NCI-H1930 (cell line): ENCODE data around the gene DSC3.
"Not testable (repeated sequence)": the region's sequence is repeated elsewhere in the genome, so short reads cannot be mapped to it uniquely, and the experiment has no call there.

Source experiments
- DNase-seq, 2 experiments: peaks; one replicate each; lab custom pipeline; 2025; lab: John Stamatoyannopoulos, UW

The DSC3 gene

DNA sequence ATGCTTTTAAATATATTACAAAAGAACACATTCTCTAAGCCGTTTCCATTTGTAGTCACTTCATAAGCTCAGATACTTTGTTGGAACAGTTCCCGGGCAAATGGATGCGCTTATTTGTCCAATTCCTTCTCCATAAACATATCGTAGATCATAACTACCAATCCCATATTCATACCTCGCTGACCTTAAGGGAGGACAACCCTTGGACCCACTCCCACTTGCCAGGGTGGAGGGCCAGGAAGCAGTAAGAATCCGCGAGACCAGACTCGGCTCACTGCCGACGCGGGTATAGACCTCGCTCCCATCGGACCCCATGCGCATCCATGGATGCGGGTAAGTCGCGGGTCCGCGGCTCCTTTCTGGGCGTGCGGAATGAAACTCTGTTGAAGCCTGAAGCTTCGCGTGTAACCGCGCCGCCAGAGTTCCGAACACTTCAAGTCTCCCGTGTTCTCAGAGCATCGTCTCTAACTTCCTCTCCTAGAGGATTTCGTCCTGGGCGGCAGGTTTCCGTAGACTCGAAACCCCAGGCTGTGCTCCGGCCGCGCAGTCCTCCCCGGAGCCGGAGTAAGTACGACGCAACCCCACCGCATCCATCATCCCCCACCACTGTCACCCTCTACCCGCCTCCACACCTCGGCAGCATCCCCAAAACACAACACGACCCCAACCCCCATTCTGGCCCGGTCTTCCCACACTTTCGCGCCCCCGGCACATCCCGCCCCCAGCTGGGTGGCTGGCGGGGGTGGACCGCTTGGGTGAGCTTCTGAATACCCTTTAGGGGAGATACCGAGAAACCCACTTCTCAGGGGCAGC lies 1.1 kb downstream of the DSC3 start:
- DNase-seq: no peak

DNA sequence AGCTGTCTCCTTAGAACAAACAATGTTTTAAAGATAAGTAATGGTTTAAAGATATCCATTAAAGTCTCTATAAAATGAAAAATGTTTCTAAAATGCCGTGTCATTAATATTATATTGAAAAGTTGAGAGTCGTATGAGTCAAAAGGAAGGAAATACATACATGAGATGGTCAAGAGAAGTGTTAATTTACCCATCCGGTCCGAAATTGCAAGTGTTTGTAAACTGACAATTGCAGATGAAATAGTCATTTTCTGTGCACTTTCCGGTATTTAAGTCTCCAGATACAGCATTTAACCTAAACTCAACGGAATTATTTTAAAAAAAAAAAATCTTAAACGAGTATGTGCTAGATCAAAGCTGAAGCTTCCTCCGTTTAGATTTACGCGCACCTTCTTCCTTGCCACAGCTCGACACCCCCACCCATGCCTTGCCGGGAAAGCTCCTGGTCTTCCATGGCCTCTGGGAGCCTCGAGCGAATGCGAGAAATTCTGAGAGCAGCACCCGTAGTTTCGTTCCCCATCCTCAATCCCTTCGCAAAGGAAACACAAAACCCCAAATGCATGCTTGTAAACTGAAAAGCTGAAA lies 1.8 kb downstream of the DSC3 start:
- DNase-seq: no peak

GRCh38 chr18:31039426-31039825 lies 3.1 kb downstream of the DSC3 start:
- DNase-seq: no peak

- DNase-seq: not testable (repeated sequence)
Measured at GRCh38 chr18:31037686-31038085, 4.9 kb downstream of the DSC3 start.

GRCh38 chr18:31034541-31034940 lies 8.0 kb downstream of the DSC3 start:
- DNase-seq: no peak

DNA sequence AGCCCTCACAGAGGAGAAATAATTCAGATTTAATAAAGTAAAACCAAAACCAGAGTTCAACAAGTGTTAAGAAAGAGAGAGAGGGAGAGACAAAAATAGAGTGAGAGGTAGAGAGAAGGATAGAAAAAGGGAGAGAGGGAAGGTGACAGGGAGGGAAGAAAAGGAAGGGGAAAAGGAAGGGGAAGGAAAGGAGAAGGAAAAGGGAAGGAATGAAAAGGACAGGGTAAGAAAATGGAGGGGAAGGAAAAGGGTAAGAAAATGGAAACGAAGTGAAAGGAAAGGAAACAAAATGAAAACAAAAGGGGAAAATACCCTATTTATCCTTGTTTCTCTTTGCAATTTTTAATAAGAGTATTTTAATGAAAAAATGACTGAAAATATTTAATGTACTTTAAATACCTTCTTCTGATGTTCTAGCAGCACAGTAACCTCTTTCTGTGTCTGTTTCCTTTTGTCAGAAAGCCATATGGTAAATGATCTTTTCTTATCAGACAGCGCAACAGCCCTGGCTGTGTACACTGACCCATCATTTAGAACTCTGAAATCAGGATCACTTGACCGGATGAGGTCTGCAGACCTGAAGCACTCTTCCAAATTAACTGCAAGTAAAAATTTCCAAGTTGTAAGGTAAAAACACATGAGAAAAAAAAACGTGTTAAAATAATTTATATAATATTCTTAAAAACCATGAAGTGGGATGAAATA lies 11.8 kb downstream of the DSC3 start:
- no peak for DNase-seq

GRCh38 chr18:31015715-31016434 lies 26.7 kb downstream of the DSC3 start:
- no peak for DNase-seq

DNA sequence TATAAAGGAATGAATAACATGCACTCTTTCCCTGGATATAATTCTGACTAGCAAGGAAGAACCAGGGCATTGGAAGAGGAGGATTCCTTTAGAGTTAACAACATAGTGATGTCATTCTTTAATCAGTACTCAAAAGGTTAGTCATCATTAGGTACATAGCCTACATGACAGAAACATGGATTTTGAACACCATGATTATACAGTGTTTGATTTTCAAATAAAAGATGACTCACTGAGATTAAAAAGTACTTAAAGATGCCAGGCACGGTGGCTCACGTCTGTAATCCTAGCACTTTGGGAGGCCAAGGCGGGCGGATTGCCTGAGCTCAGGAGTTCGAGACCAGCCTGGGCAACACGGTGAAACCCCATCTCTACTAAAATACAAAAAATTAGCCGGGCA lies 31.1 kb downstream of the DSC3 start:
- DNase-seq: not testable (repeated sequence)

DNA sequence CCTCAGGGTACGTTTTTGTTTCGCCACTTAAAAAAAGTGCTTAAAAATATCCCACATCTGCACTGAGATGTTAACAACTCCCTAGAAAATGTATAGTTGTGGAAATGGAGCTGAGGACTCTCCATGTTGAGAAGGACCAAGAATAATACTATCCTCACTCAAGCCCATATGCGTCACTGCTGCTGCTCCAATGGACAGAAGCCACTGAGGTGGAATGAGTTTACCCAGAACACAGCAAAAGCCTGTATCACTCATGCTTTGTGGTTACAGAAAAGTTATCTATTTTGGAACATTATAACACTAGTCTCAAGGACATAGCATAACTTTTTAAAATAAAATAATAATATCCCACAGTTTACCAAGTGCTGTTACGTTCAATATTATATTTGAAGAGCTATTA lies 31.9 kb downstream of the DSC3 start:
- DNase-seq: no peak

DNA sequence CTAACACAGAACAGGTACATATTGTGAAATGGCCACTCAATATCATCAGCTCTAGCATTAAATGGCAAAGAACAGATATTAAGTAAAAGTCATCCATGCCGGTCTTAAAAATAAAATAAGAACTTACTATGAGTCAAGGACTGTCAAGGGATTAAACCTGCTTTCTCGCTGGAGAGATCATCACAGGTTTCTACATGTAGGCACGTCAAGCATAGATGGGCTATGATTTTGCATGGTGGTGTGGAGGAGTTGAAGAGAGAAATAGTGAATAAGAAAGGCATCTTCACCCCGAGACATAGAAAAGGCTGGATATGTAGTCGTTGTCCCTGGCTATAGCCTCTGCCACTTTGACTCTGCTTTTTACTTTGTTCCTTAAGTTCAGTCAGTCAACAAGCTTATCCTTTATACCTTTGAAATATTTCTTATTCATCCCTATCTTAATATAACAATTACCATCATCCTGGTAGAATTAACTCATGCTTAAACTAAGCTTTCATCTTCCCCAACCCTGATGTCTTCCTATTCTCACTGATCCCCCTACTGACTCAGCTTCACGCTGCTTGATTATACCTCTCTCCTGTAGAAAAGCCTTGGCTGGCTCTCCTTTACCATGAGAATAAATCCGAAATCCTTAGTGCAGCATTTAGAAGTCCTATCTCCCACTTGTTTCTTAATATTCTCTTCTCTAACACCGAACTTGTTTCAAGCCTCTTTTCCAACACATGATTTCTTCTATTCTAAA lies 42.5 kb downstream of the DSC3 start:
- no peak for DNase-seq

DNA sequence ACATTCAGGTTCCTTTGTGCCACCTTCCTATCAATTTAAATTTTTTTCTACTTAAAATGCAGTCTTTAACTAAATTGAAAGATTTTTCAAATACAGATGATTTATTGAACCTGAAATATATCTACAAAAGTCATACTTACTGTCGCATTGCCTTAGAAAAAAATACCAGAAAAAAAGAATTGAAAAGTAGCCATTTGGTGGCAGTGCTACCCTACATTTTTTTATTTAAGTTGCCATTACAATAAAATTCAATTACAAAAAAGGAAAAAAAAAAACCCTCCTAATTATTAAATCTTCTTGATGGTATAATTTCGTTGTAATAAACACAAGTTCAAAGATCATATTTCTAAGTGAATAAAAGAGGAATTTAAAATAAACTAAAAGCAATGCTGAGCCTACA lies 43.4 kb downstream of the DSC3 start:
- DNase-seq: no peak

DNA sequence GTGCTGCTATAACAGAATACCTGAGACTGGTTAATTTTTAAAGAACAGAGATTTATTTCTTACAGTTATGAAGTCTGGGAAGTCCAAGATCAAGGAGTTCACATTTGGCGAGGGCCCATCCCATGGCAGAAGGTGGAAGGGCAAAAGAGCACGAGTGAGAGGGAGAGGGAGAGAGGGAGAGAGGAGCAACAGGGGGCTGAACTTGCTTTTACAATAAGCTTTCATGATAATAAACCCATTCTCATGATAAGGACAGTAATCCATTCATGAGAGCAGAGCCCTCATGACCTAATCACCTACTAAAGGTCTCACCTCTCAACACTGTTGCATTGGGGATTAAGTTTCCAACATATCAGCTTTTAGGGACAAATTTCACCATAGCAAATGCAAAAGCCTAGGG lies 45.3 kb downstream of the DSC3 start:
- DNase-seq: no peak

DNA sequence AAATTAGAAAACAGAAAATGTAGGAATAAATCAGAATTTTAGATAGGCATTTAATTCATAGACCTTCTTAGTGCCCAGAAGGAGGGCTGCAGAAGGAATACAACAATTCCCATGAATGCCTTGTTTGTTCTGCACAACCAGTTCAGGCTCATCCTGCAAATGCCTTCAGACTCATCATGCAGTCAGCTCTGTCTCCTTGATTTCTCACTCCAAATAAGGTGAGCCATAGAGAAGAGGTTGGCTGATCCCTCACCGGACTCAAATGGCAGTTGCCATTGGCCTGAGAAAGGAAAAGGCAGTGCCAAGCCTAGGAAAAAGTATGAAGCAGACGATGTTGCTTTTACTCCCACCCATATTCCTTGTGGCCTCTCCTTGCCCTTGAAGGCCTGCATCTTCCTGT lies 50.3 kb downstream of the DSC3 start:
- DNase-seq: no peak

GRCh38 chr18:30991397-30991796 lies 51.1 kb downstream of the DSC3 start:
- no peak for DNase-seq

GRCh38 chr18:30989141-30989540 lies 53.4 kb downstream of the DSC3 start:
- DNase-seq: no peak

DNA sequence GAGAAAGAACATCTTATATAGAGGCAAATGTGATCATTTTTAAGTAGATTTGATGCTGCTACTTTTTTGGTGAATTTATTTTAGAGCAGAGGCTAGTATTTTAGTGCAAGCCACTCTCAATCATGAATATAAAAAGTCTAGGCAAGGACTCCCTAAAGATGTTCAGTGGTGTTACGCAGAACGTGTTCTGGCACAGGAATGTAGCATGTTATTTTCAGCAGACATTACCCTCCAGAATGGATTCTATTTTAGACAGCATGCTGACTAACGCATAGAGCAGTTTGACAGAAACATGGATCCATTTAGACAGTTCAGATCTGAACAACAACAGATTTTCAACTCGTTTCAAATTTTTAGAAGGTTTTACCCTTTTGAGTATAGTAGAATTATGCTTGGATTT lies 54.1 kb downstream of the DSC3 start:
- no peak for DNase-seq

- no peak for DNase-seq
Measured at GRCh38 chr18:30987467-30988241, 54.9 kb downstream of the DSC3 start.

DNA sequence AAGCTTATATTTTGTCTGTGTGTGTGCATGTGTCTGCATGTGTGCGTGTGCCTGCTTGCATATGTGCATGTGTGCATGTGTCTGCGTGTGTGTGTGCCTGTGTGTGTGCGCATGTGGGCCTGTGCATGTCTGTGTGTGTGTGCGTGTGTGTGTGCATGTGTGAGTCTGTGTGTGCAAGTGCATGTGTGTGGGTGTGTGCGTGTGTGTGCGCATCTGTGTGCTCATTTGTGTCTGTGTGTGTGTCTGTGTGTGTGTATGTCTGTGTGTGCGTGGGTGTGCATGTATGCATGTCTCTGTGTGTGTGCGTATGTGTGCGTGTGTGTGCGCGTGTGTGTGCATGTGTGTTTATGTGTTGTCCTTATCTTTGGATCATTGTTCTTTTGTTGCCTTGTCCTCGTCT lies 56.8 kb downstream of the DSC3 start:
- no peak for DNase-seq

DNA sequence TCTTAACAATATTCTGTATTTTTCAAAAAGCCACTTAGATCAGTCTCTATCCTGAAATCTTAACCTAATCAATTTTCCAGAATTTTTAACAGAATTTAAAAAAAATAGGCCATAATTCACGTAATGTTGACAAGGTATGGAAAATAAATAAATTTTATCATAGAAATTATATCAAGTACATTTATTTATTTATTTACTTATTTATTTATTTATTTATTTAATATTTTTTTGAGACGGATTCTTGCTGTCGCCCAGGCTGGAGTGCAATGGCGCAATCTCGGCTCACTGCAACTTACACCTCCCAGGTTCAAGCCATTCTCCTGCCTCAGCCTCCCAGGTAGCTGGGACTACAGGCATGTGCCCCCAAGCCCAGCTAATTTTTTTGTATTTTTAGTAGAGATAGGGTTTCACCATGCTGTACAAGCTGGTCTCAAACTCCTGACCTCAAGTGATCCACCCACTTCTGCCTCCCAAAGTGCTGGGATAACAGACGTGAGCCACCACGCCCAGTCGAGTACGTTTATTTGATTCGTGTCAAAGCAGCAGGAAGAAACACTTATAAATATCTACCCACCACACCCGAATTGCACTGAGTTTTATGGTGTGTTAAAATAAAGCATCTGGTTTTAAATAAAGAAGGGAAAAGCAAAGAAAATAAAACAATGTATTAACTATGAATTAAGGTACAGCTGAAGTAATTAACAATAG lies 60.1 kb downstream of the DSC3 start:
- DNase-seq: no peak

DNA sequence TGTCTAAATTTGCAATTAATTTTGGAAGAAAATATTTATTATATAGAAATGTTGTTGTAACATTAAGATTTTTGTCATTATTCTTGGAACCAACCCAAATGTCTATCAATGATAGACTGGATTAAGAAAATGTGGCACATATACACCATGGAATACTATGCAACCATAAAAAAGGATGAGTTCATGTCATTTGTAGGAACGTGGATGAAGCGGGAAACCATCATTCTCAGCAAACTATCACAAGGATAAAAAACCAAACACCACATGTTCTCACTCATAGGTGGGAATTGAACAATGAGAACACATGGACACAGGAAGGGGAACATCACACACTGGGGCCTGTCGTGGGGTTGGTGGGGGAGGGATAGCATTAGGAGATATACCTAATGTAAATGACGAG lies 64.5 kb downstream of the DSC3 start:
- DNase-seq: not testable (repeated sequence)
